Germinal center (tissue), 1 donor: ENCODE data around the gene ZSWIM7.
A peak's percentile ranks its signal among the peaks of the same experiment; 100 is the strongest.

ENCODE experiments used
- DNase-seq: peaks from one replicate; pipeline ENCODE4 v3.0.0; 2012; ENCODE audit warnings: mixed read lengths, low spot score

Gene ZSWIM7, protein sequence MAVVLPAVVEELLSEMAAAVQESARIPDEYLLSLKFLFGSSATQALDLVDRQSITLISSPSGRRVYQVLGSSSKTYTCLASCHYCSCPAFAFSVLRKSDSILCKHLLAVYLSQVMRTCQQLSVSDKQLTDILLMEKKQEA

DNA sequence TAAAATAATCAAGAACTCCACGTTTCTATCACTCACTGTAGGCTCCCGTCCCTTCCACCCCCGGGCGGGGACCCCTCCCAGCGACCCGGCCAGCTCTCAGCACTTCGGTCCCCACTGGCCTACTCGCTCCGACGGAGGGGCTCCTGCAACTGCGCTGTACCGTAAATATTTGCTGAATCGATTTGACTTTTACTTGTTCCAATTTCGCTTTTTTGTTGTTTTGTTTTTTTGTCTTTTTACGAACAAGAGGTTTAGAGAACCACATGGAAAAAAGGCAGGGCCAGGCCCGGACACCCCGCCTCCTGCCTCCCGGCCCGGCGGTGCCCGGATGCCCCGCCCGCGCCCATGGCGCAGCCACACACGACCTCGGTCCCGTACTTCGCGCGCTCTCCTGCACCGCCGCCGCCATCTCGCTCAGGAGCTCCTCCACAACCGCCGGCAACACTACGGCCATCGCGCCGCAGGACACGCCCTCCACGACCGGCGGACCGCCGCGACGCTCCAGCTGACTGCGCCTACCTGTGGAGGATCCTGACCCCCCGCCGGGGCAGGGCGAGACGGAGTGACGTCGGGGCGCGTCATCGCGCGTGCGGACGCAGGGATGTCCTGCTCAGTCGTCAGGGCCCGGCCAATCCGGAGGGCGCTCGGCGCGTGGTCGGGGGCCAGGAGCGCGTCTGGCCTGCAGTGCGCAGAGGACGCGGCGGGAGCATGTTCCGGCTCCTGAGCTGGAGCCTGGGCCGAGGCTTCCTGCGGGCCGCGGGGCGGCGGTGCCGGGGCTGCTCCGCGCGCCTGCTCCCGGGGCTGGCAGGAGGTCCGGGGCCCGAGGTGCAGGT lies at the start of gene ZSWIM7, which contains the start of gene TTC19:
ZSWIM7 (minus strand) TSS at position 564 of the 833 bp plus-strand sequence; CDS start at position 454, 110 bp downstream.
TTC19 (plus strand) TSS at position 684 of the 833 bp plus-strand sequence; CDS start at position 709, 25 bp downstream.
- DNase-seq: peak; percentile 96

DNA sequence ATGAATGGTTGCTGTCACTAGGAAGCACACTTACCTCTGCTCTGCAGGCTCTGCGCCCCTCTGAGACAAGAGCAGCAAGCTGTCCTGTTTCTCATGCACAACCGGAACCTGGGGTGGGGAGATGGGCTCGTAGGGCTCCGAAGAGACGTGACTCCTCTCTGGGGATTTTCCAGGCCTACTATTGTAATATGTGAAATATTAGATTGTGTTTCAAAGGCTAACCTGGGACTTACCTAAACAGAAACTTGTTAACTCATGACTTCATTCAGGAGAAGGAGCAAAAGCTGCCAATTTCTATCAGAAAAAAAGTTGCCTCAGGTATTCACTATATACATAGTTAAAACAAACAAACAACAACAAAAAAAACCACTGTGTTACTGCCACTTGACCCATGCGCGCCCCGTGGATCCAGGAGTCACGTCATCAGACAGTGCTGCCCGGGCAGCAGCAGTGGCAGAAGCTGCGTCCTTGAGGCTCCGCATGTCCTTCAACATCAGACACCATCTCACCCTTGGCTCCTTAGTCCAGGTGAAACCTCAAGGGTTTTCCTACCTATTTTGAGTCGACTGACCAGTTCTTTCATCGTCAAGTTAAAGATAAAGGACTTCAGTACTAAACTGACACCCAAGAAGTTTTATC lies 49.4 kb upstream of the ZSWIM7 start:
- DNase-seq: no peak

DNA sequence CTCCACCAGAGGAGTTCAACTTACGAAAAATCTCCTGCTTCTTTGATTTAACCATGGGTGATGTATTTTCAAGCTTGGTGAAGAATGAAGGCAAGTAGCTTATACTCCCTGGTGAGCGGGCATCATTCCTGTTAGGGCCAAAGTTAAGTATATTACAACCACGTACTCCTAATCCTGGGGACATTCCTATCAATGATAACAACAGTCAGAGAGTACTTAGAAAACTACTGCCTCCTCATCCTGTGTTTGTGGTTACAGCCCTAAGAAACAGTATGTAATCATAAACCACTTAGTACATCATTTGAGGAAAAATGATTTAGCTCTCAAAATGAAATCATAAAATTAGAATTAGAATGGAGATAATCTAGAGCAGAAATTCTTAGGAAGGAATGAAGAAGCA lies 47.5 kb upstream of the ZSWIM7 start:
- no peak for DNase-seq

DNA sequence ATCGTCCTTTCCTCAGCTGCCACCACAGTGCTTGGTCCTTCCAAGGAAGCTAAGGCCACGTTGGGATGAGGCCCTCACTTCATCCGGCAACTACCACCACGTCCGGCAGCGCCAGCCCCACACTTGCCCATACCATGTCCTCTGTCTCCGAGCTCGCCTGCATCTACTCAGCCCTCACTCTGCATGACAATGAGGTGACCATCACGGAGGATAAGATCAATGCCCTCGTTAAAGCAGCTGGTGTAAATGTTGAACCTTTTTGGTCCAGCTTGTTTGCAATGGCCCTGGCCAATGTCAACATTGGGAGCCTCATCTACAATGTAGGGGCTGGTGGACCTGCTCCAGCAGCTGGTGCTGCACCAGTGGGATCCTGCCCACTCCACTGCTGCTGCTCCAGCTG lies 45.0 kb upstream of the ZSWIM7 start:
- no peak for DNase-seq

DNA sequence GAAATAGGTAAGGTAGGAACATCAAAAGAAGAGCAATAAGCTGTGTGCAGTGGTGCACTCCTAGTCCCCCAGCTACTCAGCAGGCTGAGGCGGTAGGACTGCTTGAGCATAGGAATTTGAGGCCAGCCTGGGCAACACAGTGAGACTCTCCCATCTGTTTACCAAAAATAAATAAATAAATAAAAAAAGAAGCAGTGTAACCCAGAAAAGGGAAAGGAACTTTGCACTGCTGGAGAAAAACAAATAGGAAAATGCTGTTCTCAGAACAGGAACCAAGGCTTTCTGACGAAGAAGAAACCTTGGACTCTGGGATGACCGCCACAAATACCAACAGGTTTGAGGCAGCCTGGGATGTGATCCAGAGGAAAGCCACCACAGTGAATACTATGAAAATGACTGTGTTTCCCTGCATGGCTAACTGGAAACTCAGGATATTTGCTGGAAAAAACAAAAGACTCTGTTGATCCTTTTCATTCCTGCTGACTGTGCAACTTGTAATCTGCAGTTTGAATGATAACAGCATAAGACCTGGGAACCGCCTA lies 41.3 kb upstream of the ZSWIM7 start:
- no peak for DNase-seq

DNA sequence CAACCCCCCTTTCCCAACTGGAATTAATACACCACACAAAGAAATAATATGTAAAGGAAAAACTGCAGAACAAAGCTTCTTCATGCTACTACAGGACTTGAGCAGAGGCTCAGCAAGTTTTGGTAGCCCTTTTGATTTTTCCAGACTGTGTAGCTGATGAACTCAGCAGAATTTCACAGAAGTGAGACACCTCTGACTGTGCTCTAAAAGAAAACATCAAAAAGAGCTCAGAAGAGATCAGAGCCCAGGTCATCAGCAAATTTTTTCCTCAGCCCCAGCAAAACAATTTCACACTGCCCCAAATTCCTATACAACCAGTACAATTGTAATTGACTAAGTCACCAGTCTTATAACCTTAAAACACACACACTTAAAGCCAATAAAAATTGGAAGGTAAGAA lies 38.1 kb upstream of the ZSWIM7 start:
- DNase-seq: no peak

DNA sequence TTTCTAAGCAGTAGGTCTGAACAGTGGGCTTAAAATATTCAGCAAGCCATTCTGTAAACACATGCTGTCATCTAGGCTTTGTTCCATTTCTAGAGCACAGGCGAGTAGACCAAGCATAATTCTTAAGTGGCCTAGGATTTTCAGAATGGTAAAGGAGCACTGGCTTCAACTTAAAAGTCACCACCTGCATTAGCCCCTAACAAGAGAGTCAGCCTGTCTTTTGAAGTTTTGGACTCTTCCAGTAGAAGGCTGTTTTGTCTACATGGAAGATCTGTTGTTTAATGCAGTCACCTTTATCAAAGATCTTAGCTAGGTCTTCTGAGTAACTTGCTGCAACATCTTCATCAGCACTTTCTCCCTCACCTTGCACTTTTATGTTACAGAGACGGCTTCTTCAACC lies 36.8 kb upstream of the ZSWIM7 start:
- no peak for DNase-seq

DNA sequence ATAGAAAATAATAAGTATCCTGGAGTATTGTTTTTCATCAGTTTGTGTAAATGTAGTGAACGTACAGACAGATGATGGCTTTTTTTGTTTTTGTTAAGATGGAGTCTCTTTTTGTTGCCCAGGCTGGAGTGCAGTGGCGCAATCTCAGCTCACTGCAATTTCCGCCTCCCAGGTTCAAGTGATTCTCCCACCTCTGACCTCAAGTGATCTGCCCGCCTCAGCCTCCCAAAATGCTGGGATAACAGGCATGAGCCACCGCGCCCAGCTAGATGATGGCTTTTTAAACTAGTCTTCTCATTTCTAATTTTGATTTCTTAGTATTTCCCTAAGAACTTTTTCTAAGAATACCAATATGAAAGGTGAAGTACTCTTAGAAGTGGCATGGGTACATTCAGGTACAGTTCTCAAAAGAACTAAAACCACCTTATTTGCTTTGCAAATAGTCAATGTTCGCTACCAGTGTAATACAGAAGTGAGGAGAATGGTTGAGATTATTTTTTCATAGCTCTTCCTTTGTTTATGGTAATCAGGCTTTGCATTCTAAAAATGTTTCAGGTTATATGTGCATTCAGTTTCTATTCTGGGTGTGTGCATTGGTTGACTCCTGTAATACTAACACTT lies 34.3 kb upstream of the ZSWIM7 start:
- no peak for DNase-seq

DNA sequence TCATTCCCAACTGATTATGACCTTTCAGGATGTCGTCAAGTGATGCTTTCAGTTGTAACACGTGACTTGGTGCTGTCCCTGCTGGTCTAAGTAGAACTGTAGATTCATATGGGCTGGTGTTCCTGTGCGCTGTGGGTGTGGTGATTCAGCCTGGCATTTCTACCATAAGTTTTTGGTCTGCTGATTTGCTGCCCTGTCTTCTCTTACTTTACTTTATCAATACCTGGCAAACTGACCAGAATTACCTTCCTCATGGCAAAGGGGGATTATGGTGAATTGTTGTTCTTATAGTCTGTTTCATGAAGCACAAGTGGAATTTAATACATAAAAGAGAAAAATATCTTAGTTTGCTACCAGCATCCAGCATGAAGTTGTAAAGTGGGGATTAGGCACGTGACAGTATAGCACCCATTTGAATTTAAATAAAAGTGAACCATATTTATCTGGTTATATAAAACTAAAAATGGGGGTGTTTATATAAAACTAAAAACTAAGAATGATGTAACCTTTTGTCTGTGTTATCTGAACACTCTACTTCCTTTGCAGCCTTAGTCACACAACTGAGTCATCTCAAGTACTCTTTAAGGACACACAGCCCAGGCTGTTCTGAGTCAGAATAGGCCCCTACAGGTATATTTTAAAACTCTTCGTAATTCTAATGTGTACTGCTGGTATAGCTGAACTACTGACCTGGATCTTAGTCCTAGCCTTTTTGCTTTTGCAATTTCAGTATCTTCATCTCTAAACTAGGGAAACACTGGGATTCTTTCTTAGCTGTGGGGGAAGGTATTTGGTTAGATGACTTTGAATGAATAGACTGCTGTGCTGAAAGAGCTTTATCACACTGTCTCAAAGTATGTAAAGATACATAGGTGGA lies 28.4 kb upstream of the ZSWIM7 start:
- DNase-seq: no peak

DNA sequence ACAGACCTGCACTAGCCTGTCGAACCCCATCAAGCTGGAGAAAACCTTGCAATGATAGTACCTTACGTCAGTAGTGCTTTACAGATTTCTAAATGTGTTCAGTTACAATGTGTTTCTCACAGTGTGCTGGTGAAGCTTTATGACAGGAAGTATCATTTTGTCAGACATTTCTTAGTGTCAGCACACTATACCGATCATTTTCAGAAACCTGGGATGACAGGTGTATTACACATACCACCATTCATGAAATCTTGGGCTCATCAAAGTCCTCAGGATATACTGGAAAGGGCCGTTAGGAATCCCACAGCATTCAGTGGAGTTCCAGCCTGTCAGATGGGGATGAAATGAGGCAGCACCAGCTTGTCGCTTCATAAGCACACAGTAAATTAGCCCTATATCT lies 27.4 kb upstream of the ZSWIM7 start:
- no peak for DNase-seq

DNA sequence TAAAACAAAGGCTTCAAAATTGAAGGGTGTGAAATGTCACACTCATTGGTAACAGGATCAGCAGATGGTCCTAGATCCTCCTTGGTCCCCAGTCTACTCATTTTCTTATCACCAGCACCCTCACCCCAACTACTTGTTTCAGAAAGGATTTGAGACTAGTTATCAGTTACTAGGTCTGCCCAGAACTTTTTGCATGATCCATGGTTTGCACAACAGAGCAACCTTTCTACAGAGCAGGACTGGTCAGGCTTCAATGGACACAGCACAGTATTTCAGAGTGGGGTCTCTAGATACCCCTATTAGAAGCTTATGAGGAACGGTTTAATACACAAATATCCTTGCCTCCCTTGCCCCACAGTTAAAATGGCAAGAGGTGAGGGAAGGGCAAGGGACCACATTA lies 25.7 kb upstream of the ZSWIM7 start:
- no peak for DNase-seq

DNA sequence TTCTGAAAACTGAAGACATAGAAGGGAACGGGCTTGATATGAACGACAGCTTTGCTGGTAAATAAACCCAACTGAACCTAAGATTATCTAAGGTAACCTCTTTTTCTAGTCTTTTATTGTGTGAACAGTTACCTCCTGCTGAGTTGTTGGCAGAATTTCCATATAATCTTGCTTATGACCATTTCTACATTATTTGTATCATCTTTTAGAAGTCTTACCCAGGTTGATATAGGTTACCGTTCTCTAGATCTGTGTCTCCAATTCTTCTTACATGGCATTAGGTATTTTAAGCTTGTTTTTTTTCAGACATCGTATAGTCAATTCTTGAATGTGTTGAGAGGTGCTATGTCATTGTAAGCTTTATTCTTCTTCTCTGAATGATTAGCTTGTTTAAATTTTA lies 24.4 kb upstream of the ZSWIM7 start:
- DNase-seq: no peak

DNA sequence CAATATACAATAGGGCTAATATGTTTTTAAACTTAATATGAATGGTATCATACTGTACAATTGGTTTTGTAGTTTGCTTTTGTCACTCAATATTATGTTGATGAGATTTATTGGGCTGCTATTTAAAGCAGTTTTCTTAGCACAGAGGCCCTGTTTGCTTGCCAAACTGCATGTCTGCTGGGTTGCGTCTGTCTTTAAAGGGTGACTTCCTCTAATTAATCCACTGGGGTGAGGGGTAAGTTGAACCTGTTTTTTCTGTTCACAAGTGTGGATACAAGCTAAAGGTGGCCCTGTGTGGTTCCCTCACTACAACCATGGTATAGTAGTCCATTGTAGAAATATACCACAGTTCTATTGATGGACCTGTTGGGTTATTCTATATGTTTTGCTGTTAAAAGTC lies 19.8 kb upstream of the ZSWIM7 start:
- no peak for DNase-seq

DNA sequence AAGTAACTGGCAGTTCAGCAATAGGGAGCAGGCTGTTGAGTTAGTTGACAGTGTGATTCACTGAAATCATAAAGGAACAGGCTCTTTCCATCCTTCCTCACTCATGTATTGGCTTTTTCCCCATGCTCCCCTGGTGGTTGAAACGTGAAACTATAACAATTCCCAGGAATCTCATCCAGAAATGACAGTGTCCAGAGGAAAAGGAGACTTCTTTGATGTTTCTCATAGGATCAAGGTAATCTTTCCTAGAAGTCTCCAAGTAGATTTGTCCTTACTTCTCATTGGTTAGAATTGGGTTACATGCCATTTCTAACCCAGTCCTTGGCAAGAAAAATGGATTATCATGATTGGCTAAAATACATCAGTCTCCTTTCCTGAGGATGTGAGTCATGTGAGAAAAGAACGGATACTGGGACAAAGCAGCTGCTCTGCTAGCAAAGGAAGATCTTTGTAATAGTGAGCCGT lies 14.5 kb upstream of the ZSWIM7 start:
- no peak for DNase-seq

DNA sequence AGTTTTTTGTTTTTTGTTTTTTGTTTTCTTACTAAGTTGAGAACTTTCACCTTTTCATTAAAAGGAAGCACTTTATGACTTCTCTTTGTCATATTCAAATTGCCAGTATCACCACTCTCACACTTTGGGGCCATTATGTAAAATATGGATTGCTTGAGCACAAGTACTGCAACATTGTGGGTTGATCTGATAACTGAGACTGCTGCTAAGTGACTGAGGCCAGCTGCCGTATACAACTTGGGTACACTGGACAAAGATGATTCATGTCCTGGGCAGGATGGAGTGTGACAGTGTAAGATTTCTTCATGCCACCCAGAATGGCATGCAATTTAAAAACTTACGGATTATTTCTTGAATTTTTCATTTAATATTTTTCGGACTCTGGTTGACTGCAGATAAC lies 7.9 kb upstream of the ZSWIM7 start:
- DNase-seq: no peak

DNA sequence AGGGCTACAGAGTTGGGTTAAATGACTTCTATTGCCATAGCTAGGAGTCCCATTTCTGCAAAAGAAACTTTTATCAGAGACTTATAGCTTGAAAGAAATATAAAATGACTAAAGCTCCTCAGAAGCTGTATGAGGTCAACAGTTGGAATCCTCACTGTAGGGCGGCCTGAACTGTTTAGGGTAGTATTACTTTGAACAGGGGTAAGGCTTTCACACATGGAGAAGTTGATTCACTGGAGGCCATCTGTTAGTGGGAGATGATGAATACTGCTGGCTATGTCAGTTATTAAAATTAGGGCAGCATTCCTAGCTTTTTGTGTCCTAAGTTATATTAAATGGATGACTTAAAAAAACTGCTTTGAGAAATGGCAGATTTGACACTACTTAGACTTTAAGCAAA lies 6.1 kb upstream of the ZSWIM7 start:
- DNase-seq: no peak

DNA sequence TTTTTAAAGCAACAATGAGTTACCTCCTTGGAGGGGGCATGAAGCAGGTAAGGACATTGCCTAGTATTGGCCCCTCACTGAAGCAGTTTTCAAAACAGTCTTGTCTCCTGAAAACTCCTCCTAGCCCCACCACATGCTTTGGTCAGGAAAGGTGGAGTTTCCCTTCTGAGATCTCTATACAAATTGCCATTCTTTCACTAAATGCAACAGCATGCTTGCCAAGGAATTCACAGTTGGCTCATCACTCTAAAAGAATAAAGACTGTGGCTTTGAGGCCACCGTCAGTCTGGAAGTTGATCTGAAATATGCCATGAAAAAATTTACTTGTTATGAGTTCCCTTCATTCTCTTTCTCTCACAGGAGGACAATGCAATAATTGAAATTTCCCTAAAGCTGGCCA lies 4.3 kb upstream of the ZSWIM7 start:
- DNase-seq: no peak

DNA sequence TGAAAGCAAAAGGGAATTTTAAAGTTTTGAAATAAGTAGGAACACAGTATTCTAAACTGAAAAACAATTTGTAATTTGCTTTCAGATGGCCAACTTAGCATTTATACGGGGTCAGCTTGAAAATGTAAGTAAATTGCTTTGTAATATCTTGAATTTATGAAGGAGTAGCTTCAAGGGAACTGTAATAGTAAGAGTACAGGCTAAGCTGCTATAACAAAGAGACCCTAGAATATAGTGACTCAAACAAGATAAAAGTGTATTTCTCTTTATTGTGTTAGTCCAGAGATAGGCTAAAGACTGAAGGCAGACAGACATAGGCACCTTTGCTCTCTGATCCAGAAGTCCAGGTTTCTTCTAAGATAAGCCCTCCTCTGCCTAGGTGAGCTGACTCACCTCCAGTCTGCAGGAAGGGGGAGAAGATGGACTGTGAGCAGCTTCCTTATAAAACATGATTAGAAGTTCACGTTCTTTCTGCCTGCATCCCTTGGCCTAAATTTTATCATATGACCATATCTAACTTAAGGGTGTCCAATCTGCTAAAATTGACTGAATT lies 3.3 kb upstream of the ZSWIM7 start:
- no peak for DNase-seq

DNA sequence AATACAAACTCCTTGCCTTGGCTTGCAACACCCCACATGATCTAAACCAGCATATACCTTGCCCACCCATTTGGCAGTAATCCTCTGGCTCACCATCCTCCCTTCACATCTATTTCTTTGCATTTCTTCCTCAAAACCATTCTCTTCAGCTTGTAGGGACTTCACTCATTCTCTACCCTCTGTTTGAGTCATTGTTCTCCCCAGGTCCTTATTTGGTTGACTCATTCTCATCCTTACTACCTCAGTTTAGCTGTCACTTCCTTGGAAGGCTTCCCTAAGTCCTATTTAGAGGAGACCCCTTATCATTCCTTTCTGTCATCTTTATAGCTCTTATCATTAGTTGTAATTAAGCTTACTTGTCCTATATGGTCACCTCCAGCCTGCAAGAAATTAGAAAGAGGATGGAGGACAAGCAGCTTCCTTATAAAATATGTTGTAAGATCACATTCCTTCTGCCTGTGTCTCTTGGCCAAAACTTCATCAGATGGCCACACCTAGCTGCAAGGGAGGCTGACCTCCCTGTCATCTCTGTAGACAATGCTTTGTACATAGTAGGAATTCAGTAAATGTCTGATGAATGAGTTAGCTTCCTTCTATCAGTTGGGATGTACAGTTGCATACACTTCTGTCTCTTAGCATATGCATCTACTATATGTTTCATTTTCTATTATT lies 1.9 kb upstream of the ZSWIM7 start:
- no peak for DNase-seq

DNA sequence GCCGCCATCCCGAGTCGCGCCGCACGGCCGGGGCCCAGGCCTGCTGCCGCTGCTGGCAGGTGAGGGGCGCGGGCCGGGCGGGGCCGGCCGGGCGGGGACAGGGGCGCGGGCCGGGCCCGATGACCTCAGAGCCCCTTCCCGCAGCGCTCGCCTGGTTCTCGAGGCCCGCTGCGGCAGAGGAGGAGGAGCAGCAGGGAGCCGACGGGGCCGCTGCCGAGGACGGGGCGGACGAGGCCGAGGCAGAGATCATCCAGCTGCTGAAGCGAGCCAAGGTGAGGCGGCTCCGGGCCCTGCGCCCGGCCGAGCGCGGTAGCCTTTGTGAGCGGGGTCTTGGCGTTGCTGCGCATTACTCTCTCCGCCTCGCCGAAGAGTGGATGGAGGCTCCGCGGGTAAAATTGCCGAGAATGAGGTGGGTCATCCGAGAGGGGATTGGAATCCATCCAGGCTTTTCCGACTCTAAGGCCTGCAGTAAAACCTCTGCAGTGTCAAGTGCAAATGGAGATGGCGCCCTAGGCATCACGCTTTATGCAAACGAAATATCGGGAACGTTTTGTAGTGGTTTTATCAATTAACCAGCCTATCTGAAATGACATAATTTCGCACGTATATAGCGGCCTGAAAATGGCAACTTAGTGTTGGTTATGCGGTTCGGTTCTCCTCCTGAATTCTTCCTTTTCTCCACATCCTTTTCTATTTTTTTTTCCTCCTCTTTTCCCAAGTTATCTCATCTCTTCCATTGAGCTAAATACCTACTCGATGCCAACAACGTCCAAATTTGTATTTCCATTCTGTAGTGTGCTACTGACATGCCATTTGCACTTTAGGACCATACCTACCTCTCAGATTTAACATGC lies 697 bp upstream of the ZSWIM7 start:
- no peak for DNase-seq
